GM12878 (cell line): Measurements from ENCODE around the gene UBXN4. TPM values are rescaled to one million over a fixed set of nuclear protein-coding genes. Genes with fewer than 3 reads are reported as not detected.

ENCODE experiments used
- ATAC-seq: fragments of 200-7000 bp; cut with Tn5 transposase; 3 replicates; pipeline ENCODE4 v1.9.1; 2020; ENCODE audit warnings: mild to moderate bottlenecking, moderate library complexity
- BruUV-seq: library from RNA; stranded (reverse); fragments of 400-500 nt; replicated peaks from 2 replicates; lab custom pipeline; 2021; lab: Mats Ljungman, UMichigan
- CTCF ChIA-PET: fragments of 300-600 bp; sonication (Branson Sonifier 250); formaldehyde crosslinking; extraction: SDS; loops from one replicate; lab custom pipeline; 2021; ENCODE audit warnings: inconsistent platforms; lab: Yijun Ruan, JAX
- POLR2A ChIA-PET: fragments of 350-600 bp; formaldehyde crosslinking; extraction: SDS; loops from one replicate; lab custom pipeline; 2021; ENCODE audit warnings: inconsistent platforms; lab: Charles Lee
- RAD21 ChIA-PET: fragments of 300-600 bp; sonication (Branson Sonifier 250); formaldehyde crosslinking; loops from one replicate; lab custom pipeline; 2023; ENCODE audit warnings: antibody characterized with exemption; ENCODE audit not compliant: unreplicated experiment; lab: Charles Lee
- SMC1A ChIA-PET: fragments of 300-600 bp; sonication (Branson Sonifier 250); formaldehyde crosslinking; loops from one replicate; lab custom pipeline; 2023; ENCODE audit not compliant: unreplicated experiment, uncharacterized antibody; lab: Charles Lee
- DNase-seq: peaks from one replicate; pipeline ENCODE4 v3.0.0-alpha.2; 2011; ENCODE audit warnings: low read depth, low spot score
- FAIRE-seq: peaks from 3 replicates; lab custom pipeline; 2011; peaks lifted over from hg19 to GRCh38; lab: Jason Lieb, UNC
- H2AFZ ChIP-seq: 2 replicates; pipeline ENCODE4 v1.6.0; 2011; ENCODE audit warnings: low read depth, low read length, control low read depth; ENCODE audit not compliant: control insufficient read depth
- H3K27ac ChIP-seq: 2 replicates; pipeline ENCODE4 v1.5.1; 2011; ENCODE audit warnings: control low read depth; ENCODE audit not compliant: control insufficient read depth, insufficient read depth
- H3K27me3 ChIP-seq, 2 experiments: replicated peaks in 1 of 2; 2 replicates each; pipeline versions ENCODE4 v1.6.0 to v1.6.1; 2011; ENCODE audit warnings: low read length in 1 of 2; ENCODE audit not compliant: control insufficient read depth in 2 of 2, insufficient read depth in 2 of 2
- H3K36me3 ChIP-seq, 2 experiments: 2 replicates each; pipeline ENCODE4 v1.5.1; 2011; ENCODE audit warnings: low read length in 1 of 2; ENCODE audit not compliant: control insufficient read depth in 2 of 2, insufficient read depth in 2 of 2
- H3K4me1 ChIP-seq: 2 replicates; pipeline ENCODE4 v1.6.1; 2011; ENCODE audit warnings: mild to moderate bottlenecking, low read length, moderate library complexity, mixed read lengths; ENCODE audit not compliant: control insufficient read depth, insufficient read depth
- H3K4me2 ChIP-seq: 2 replicates; pipeline ENCODE4 v1.6.0; 2011; ENCODE audit warnings: control low read depth; ENCODE audit not compliant: control insufficient read depth, insufficient read depth
- H3K4me3 ChIP-seq: fragments of 200-600 bp; sonication (generic); 2 replicates; pipeline ENCODE4 v1.5.1; 2016
- H3K79me2 ChIP-seq: 2 replicates; pipeline ENCODE4 v1.6.0; 2011; ENCODE audit warnings: low read length; ENCODE audit not compliant: control insufficient read depth, insufficient read depth
- H3K9ac ChIP-seq: 2 replicates; pipeline ENCODE4 v1.8.0; 2011; ENCODE audit warnings: low read length, control low read depth, mixed read lengths; ENCODE audit not compliant: control insufficient read depth, insufficient read depth
- H3K9me3 ChIP-seq: replicated peaks from 3 replicates; pipeline ENCODE4 v1.5.1; 2011; ENCODE audit warnings: mild to moderate bottlenecking, low read length; ENCODE audit not compliant: control insufficient read depth, insufficient read depth
- H4K20me1 ChIP-seq: 2 replicates; pipeline ENCODE4 v1.6.0; 2011; ENCODE audit not compliant: control insufficient read depth, insufficient read depth
- BHLHE40 ChIP-seq, 2 experiments: fragments of 450-650 bp in 1 of 2; IDR thresholded peaks; 2 replicates each; pipeline ENCODE4 v1.6.1; 2011 to 2017; ENCODE audit warnings: low read depth in 2 of 2, borderline replicate concordance in 1 of 2, improper control_type of control experiment in 1 of 2, low read length in 1 of 2, mild to moderate bottlenecking in 1 of 2
- CREB1 ChIP-seq: IDR thresholded peaks from 2 replicates; pipeline ENCODE4 v1.6.1; 2012; ENCODE audit warnings: low read depth, mild to moderate bottlenecking, inconsistent platforms
- GABPA ChIP-seq: IDR thresholded peaks from 2 replicates; pipeline ENCODE4 v1.6.1; 2014; ENCODE audit warnings: antibody characterized with exemption, low read depth, mild to moderate bottlenecking, inconsistent platforms
- JUND ChIP-seq: IDR thresholded peaks from 2 replicates; pipeline ENCODE4 v1.6.1; 2012; ENCODE audit warnings: low read depth, mild to moderate bottlenecking, low read length, improper control_type of control experiment, moderate library complexity
- MYC ChIP-seq: IDR thresholded peaks from 2 replicates; pipeline ENCODE4 v1.6.1; 2011; ENCODE audit warnings: mild to moderate bottlenecking, low read length, moderate library complexity, inconsistent platforms; ENCODE audit not compliant: insufficient read depth, insufficient replicate concordance, insufficient read length, severe bottlenecking
- NR2C1 ChIP-seq: fragments of 450-650 bp; IDR thresholded peaks from 2 replicates; pipeline ENCODE4 v1.6.1; 2017; ENCODE audit warnings: antibody characterized with exemption, mild to moderate bottlenecking, moderate library complexity
- RAD21 ChIP-seq: IDR thresholded peaks from 2 replicates; pipeline ENCODE4 v1.6.1; 2011; ENCODE audit warnings: mild to moderate bottlenecking, low read depth, low read length, moderate library complexity; ENCODE audit not compliant: insufficient read depth
- RAD51 ChIP-seq: fragments of 450-650 bp; IDR thresholded peaks from 2 replicates; pipeline ENCODE4 v1.6.1; 2016; ENCODE audit warnings: moderate library complexity, mild to moderate bottlenecking, inconsistent platforms
- RFX5 ChIP-seq: IDR thresholded peaks from 2 replicates; pipeline ENCODE4 v1.6.1; 2011; ENCODE audit warnings: low read depth, low read length, improper control_type of control experiment
- SREBF1 ChIP-seq: IDR thresholded peaks from 2 replicates; pipeline ENCODE4 v1.6.1; 2012; ENCODE audit warnings: mild to moderate bottlenecking, low read length
- SREBF2 ChIP-seq: IDR thresholded peaks from 2 replicates; pipeline ENCODE4 v1.6.1; 2012; ENCODE audit warnings: mild to moderate bottlenecking, low read length
- TCF7 ChIP-seq: IDR thresholded peaks from 2 replicates; pipeline ENCODE4 v1.6.1; 2014; ENCODE audit warnings: antibody characterized with exemption, borderline replicate concordance
- YBX1 ChIP-seq: fragments of 450-650 bp; IDR thresholded peaks from 2 replicates; pipeline ENCODE4 v1.6.1; 2016; ENCODE audit warnings: antibody characterized with exemption
- WGBS: methylation state at CpG from one replicate; pipeline ENCODE4 v1.1.6; 2016; ENCODE audit warnings: low lambda C conversion rate; ENCODE audit not compliant: insufficient replicate concordance, insufficient coverage; ENCODE audit errors: missing lambda C conversion rate; 5-methylcytosine and 5-hydroxymethylcytosine counted together
- in situ Hi-C: fragments of 300-500 bp; cut with MboI; formaldehyde crosslinking; loops from 9 replicates; pipeline ENCODE4 v1.14.3; 2018; ENCODE audit warnings: mixed read lengths
- intact Hi-C: fragments of 100-400 bp; cut with micrococcal nuclease; formaldehyde crosslinking; loops from one replicate; pipeline ENCODE4 v1.14.2; 2022; ENCODE audit not compliant: unreplicated experiment
- polyA plus RNA-seq, 11 experiments: library from polyadenylated mRNA; depleted of rRNA in 4 of 11; unstranded in 6 of 11; stranded (reverse) in 5 of 11; fragments of >200 nt; fragmentation: Nextera tagmentation in 4 of 11; fragmentation: Illumina TruSeq in 1 of 11; extraction: Ambion mirVana in 4 of 11; extraction: Trizol in 1 of 11; gene quantifications; 1 replicate in 1 of 11; 2 replicates in 10 of 11; pipeline versions ENCODE4 v1.2.1 to v1.2.3, GENCODE V29; 2011 to 2016; ENCODE audit warnings: inconsistent platforms in 2 of 11, missing spikeins in 2 of 11, low read depth in 1 of 11
- total RNA-seq, 4 experiments: library from RNA; depleted of rRNA in 3 of 4; stranded (reverse); fragments of >200 nt in 3 of 4; fragmentation: Illumina TruSeq in 1 of 4; extraction: Trizol in 1 of 4; gene quantifications; 2 replicates each; pipeline versions ENCODE4 v1.2.1 to v1.2.3, GENCODE V29; 2013 to 2021
- TF ChIP-seq, protein P1 (sequence below), 3 experiments: IDR thresholded peaks in 2 of 3; conservative IDR thresholded peaks in 1 of 3; 2 replicates each; pipeline ENCODE4 v1.5.1; 2011; ENCODE audit warnings: low read depth in 3 of 3, low read length in 3 of 3, mild to moderate bottlenecking in 3 of 3, control low read depth in 2 of 3, moderate library complexity in 2 of 3, inconsistent platforms in 1 of 3, mixed read lengths in 1 of 3; ENCODE audit not compliant: control insufficient read depth in 2 of 3, insufficient read depth in 1 of 3; ENCODE audit errors: extremely low read depth in 1 of 3

UBXN4 gene
- total and polyA plus RNA-seq, 10 of the 15 experiments (the other 5 are each of a cell fraction or from before 2014, with no cell fraction given) = 52.6 to 133 (median 71.9) TPM

DNA sequence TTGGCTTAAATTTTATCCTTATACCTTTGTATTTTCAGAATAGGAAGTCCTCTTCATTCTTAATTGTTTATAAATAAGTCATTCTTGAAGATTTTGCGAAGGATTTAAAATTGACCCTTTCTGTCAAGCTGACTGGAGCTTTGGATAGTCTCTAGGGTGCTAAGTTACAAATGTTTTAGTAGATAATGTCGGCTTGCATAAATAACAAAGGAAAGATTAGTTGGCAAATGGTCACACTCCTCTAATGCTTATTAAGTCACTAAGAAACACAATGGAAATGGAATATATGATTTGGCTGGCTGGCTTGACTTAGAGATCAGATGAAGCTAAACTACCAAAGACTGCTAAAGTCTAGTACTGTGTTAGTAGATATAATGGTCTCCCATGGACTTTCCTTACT lies 40.6 kb downstream of the UBXN4 start (continued):
- TF ChIP-seq, protein P1, sequence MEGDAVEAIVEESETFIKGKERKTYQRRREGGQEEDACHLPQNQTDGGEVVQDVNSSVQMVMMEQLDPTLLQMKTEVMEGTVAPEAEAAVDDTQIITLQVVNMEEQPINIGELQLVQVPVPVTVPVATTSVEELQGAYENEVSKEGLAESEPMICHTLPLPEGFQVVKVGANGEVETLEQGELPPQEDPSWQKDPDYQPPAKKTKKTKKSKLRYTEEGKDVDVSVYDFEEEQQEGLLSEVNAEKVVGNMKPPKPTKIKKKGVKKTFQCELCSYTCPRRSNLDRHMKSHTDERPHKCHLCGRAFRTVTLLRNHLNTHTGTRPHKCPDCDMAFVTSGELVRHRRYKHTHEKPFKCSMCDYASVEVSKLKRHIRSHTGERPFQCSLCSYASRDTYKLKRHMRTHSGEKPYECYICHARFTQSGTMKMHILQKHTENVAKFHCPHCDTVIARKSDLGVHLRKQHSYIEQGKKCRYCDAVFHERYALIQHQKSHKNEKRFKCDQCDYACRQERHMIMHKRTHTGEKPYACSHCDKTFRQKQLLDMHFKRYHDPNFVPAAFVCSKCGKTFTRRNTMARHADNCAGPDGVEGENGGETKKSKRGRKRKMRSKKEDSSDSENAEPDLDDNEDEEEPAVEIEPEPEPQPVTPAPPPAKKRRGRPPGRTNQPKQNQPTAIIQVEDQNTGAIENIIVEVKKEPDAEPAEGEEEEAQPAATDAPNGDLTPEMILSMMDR (IDR thresholded peaks at IDR 0.05 in 2 of 3, conservative IDR thresholded peaks at IDR 0.05 in 1 of 3; ENCODE audit: control insufficient read depth in 2 of 3, extremely low read depth in 1 of 3, insufficient read depth in 1 of 3, low read depth in 3 of 3, low read length in 3 of 3) = no peak
- TF ChIP-seq MYC (no peak), SREBF2 (no peak), TCF7 (no peak), NR2C1 (no peak), SREBF1 (no peak), JUND (no peak)

- no TSS peak for BruUV-seq
- no peaks in the 10 kb centered on the region for H3K27me3 ChIP-seq
- ChIA-PET POLR2A (no interaction called here), SMC1A (interaction anchor here (1.1 to 2.8 kb wide), 5 partner anchors 9 to 40 kb away, joined by 3 to 14 read pairs (median 4); no protein-coding TSS in a partner anchor), CTCF (interaction anchor here (1.2 to 4.8 kb wide), 3 partner anchors 9 to 601 kb away, joined by 3 to 40 read pairs (median 5); no protein-coding TSS in a partner anchor), RAD21 (interaction anchor here (0.7 to 1.2 kb wide), 2 partner anchors 14 to 601 kb away, joined by 3 read pairs; no protein-coding TSS in a partner anchor)
- no peak overlapping the region for H3K27ac ChIP-seq
- H3K4me1 ChIP-seq = no peaks in the 10 kb centered on the region
- no peak overlapping the region for H3K4me3 ChIP-seq
- H3K9me3 ChIP-seq = no peaks in the 10 kb centered on the region; the same call in 1 of the 3 replicates
- TF ChIP-seq YBX1 (no peak), CREB1 (no peak), BHLHE40 (IDR thresholded peaks at IDR 0.05; ENCODE audit: borderline replicate concordance in 1 of 2, low read depth in 2 of 2, low read length in 1 of 2) (0 out of 4 replicates have a peak, but pooled peaks of 1 of the 2 experiments have one; percentile 20), RAD51 (no peak), RAD21 (no peak), GABPA (no peak), RFX5 (no peak)
- FAIRE-seq (no peak), ATAC-seq (peak; percentile 64), DNase-seq (no peak)
- H4K20me1 ChIP-seq = no peaks in the 10 kb centered on the region
- peaks cover 4 to 47% of the 10 kb centered on the region in 2 experiments for H3K36me3 ChIP-seq
- no peaks in the 10 kb centered on the region for H3K79me2 ChIP-seq
- no peak overlapping the region for H3K9ac ChIP-seq
- H2AFZ ChIP-seq = no peak overlapping the region
- WGBS = 42% methylated on average over 3 of the region's 3 CpGs
- no peak overlapping the region for H3K4me2 ChIP-seq
- in situ Hi-C loops (no loop called here), intact Hi-C loops (no loop called here)
Measured at GRCh38 chr2:135783439-135783838, 41.8 kb downstream of the UBXN4 start.
